HG02885 (cell line): Measurements from ENCODE around the gene SP8.

ENCODE experiments used
- ATAC-seq: cut with Tn5 transposase; IDR thresholded peaks from one replicate; pipeline ENCODE4 v1.9.1; 2021; ENCODE audit warnings: mild to moderate bottlenecking; ENCODE audit not compliant: unreplicated experiment, poor library complexity

The SP8 gene

DNA sequence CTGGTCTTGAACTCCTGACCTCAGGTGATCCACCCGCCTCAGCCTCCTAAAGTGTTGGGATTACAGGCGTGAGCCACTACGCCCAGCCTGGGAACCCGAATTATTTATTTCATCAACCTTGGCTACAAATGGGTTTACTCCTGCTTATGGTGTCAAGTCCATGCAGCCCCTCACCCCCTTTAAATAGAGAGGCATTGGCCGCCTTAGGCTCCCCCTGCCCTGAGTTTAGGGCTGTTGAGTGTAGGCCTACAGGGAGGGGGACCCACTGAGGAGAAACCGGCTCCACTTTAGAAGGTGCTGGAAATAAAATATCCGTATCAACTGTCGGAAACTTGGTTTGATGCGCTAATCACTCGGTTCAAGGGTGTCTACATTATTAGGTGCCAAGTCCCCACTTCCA is 8.7 kb upstream of the SP8 start:
- ATAC-seq = no peak

- ATAC-seq = no peak
Observed at GRCh38 chr7:20794676-20795075, 8.0 kb upstream of the SP8 start.

- no peak for ATAC-seq
Observed at GRCh38 chr7:20793694-20794394, 7.2 kb upstream of the SP8 start.

DNA sequence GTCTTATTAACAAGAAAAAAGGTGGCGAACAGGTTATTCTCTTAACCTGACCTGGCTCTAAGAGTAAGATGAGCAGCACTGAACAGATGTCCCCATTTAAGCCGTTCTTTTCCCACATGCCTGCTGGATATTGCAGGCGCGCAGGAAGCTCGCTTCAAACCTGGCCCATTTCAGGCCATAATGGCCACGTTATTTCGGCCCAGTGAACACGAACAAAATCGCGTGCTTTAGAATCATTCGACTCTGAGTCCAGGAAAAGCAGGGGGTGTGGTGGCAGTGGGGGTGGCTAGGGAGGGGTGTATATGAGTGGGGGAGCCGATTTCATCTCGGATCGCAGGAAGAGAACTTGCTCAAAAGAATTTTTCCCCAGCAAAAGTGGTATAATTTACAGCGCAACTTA is 6.6 kb upstream of the SP8 start:
- ATAC-seq = no peak

DNA sequence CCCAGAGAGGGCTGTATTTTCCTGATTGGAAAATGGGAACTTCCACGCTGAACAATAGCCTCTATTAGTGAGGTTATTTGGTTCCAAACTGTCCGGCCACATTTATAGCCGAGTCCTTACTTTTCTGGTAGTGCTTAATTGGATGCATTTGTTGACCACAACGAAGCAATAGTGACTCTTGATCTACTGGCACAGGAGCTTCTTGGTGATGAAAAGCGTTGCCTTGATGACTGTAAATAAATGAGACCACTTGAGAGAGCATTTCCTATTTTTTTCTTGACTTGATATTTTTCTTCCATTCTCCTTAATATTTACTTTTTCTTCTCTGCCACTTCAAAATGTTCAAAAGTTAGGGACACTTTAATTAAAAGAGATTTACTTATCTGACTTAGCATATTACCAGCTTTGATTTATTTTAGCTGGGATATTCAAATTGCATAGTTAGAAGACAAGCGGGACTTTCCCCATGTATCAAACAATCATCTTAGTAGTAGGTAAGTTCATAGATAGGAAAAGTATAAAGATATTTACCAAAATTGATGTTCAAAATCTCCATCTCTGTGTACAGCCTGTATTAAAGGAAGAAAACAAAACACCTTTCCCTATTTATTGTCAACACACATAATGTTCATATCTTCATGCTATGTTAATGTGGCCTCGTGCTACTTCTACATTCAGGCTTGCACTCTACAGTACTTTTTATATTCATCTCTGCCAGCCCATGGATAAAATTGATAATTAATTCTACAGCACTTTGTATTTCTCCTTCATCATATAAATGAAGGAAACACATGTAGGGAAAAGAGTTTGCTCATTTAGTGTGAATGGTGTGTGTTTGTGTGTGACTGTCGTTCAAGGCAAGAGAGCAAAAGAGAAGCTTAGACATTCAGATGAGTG is 5.1 kb upstream of the SP8 start:
- no peak for ATAC-seq

DNA sequence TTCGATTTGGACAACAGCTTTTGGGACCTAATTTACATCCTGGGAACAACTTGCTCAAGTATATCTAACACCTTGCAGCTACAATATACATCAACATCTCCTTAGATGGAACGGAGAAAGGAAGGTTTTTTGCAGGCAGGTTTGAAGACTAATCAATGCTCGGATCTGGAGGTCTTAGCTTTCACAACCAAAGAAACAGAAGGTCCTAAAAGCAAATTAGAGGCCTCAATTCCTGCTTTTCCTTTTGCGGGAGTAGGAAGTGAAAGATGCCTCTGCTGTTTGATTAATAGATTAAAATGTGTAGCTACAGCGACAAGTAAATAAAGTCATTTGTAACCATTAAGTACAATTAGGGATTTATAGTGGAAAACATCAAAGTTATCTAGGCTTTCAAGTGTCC is 3.7 kb upstream of the SP8 start:
- ATAC-seq = no peak

GRCh38 chr7:20788420-20788990 is 1.8 kb upstream of the SP8 start:
- ATAC-seq = no peak

DNA sequence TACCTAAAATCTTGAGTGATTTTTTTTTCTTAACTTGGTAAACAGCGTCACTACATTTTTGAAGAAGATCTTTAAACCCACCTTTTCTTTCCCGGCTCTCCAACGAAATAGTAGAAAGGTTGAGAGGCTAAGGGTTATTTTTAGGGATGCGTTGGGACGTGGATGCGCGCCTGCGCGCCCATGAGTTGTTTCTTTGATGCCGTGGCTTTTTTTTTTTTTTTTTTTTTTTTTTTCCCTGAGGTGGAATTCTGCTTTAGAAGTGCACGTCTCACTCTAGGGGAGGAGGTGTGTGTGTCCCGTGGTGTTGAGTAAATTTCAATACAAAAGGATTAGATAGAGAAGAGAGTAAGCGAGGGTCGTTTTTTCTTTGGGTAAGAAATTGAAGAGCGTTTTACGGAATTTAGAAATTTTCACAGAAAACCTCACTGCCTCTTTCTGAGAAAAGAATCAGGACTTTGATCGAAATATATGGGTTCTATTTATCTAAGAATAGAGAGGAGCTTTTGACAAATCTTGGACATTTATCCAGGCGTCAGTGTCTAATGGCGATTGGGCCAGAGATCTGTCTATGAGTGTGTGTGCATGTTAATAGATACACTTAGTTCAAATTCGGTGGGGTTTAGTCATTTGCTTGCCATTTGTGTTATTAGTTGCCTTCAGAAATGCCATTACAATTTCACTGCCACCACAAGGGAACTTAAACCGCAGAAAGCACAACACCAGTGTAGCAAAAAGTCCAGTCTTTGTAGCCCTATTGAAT is 1.2 kb upstream of the SP8 start:
- no peak for ATAC-seq

- no peak for ATAC-seq
Observed at GRCh38 chr7:20786421-20786778, 286 bp downstream of the SP8 start.

- no peak for ATAC-seq
Observed at GRCh38 chr7:20786049-20786412, 655 bp downstream of the SP8 start.

- ATAC-seq = no peak
Observed at GRCh38 chr7:20785157-20786048, 1.3 kb downstream of the SP8 start.

DNA sequence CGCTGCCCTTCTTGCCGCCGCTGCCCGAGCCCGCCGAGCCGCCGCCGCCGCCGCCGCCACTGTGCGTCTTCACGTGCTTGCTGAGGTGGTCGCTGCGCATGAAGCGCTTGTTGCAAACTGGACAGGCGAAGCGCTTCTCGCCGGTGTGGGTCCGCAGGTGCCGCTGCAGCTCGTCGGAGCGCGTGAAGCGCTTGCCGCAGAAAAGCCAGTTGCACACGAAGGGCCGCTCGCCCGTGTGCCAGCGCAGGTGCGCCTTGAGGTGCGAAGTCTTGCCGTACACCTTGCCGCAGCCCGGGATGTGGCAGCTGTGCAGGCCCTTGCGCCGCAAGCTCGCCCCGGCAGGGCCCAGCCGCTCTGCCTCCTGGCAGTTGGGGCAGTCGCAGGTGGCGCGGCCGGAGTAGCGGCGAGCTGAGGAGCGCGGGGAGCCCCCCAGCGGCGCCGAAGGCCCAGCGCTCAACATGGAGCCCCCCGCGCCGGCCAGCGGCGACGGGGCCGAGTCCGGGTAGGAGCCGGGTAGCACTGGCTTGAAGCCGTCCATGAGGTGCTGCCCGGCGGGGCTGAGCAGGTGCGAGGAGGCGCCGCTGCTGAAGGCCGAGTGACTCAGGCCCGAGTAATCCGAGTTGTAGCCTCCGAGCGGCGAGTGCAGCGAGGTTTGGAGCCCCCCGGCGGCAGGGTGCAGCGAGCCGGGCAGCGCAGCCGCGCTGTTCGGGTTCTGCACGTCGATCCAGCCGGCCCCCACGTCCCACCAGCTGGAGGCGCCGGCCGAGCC is 2.1 kb downstream of the SP8 start:
- ATAC-seq = no peak

DNA sequence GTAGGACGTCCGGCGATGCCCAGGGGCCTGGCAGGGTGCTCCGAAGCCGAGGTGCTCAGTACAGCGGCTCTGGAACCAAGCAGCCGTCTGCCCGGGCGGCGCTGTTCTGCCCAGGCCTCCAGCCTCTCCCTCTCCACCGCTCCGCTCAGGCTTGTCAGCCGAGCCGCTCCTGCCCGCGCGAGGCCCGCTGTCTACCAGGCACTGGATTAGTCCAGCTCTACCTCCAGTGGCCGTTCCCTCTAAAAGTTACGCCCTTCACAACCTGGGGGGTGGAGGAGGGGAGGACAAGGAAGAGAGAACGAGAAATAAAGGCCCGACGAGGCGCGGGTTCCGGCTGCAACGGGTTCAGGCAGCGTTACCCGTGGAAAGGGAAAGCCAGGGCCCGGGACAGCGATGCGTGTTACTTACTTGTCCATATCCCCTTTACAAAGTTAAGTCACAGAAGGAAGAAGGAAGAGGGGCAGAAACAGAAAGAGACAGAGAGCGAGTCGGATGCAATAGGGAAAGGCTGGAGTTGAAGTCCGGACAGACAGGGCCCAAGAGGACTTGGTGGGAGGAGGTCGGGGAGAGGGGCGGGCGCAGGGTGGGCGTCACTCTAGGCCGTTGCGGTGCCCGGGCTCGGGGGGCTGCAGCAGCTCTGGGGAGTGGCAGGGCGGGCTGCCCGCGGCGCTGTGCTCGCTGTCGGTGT is 2.8 kb downstream of the SP8 start:
- ATAC-seq = no peak

- ATAC-seq = no peak
Observed at GRCh38 chr7:20783125-20783699, 3.5 kb downstream of the SP8 start.

DNA sequence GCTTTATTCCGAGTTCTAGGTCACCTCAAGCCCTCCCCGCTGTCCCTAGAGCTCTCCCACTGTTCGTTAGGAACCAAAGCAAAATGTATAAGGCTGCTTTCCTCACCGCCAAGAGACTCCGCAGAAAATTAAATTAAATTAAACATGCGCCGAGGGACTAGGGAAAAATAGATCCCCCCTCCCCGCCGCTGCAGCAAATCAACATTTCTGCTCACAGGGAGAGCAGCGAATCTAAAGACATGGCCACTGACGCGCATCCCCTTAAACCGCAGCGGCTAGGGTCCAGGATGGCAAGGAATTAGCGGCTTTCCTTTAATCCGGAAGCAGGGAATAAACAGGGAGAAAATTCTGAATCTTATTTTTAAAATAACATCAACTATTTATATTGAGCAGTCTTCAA is 7.6 kb downstream of the SP8 start:
- no peak for ATAC-seq

- ATAC-seq = peak; percentile 62
Observed at GRCh38 chr7:20778063-20778721, 8.5 kb downstream of the SP8 start.

- peak; percentile 19 for ATAC-seq
Observed at GRCh38 chr7:20777377-20778062, 9.2 kb downstream of the SP8 start.
